GM18858 (cell line): ENCODE results near the gene EXOC4.
"Not testable (repeated sequence)": the region's sequence is repeated elsewhere in the genome, so short reads cannot be mapped to it uniquely, and the experiment has no call there.

Experiments
- ATAC-seq: cut with Tn5 transposase; IDR thresholded peaks from one replicate; pipeline ENCODE4 v1.9.1; 2021; ENCODE audit not compliant: unreplicated experiment

EXOC4 gene

GRCh38 chr7:133962646-133963045, 709.8 kb downstream of the EXOC4 start:
- no peak for ATAC-seq

GRCh38 chr7:133963629-133964028, 710.8 kb downstream of the EXOC4 start:
- no peak for ATAC-seq

- ATAC-seq, result no peak
These were observed 718.7 kb downstream of the EXOC4 start for GRCh38 chr7:133971625-133972024.

- no peak for ATAC-seq
These were observed 720.8 kb downstream of the EXOC4 start for GRCh38 chr7:133973710-133974109.

GRCh38 chr7:133975130-133975529, 722.3 kb downstream of the EXOC4 start:
- no peak for ATAC-seq

GRCh38 chr7:133976140-133976539, 723.3 kb downstream of the EXOC4 start:
- no peak for ATAC-seq

- ATAC-seq, result no peak
These were observed 724.8 kb downstream of the EXOC4 start for GRCh38 chr7:133977409-133978274.

GRCh38 chr7:133978502-133979295, 725.8 kb downstream of the EXOC4 start:
- ATAC-seq, result no peak

GRCh38 chr7:133980804-133981203, 727.9 kb downstream of the EXOC4 start:
- ATAC-seq, result no peak

- no peak for ATAC-seq
These were observed 731.0 kb downstream of the EXOC4 start for GRCh38 chr7:133983685-133984419.

- no peak for ATAC-seq
These were observed 732.4 kb downstream of the EXOC4 start for GRCh38 chr7:133985300-133985699.

- no peak for ATAC-seq
These were observed 734.7 kb downstream of the EXOC4 start for GRCh38 chr7:133987582-133987981.

GRCh38 chr7:133993547-133993946, 740.7 kb downstream of the EXOC4 start:
- ATAC-seq, result no peak

GRCh38 chr7:133994100-133994499, 741.2 kb downstream of the EXOC4 start:
- not testable (repeated sequence) for ATAC-seq

- ATAC-seq, result no peak
These were observed 744.6 kb downstream of the EXOC4 start for GRCh38 chr7:133997463-133997862.

- no peak for ATAC-seq
These were observed 746.3 kb downstream of the EXOC4 start for GRCh38 chr7:133999178-133999577.

GRCh38 chr7:134004829-134005505, 752.1 kb downstream of the EXOC4 start:
- no peak for ATAC-seq

- no peak for ATAC-seq
These were observed 756.6 kb downstream of the EXOC4 start for GRCh38 chr7:134009314-134010110.

GRCh38 chr7:134013249-134013648, 760.4 kb downstream of the EXOC4 start:
- no peak for ATAC-seq

- ATAC-seq, result no peak
These were observed 762.1 kb downstream of the EXOC4 start for GRCh38 chr7:134014935-134015334.
